Fibroblast of skin of back (primary cell): ENCODE results near the gene C1orf210. TPM values are rescaled to one million over a fixed set of nuclear protein-coding genes. Genes with fewer than 3 reads are reported as not detected.
A peak's percentile ranks its signal among the peaks of the same experiment; 100 is the strongest.

Source experiments
- DNase-seq: peaks from one replicate; pipeline ENCODE4 v3.0.0-alpha.2; 2013
- polyA plus RNA-seq, 2 experiments: library from polyadenylated mRNA; unstranded; fragments of 120-200 nt; gene quantifications; one replicate each; pipeline ENCODE4 v1.2.1, GENCODE V29; 2013; ENCODE audit not compliant: insufficient read length in 2 of 2

The C1orf210 gene
- polyA plus RNA-seq (2013, experiment 1 of 2; ENCODE audit: insufficient read length), result not detected
- polyA plus RNA-seq (2013, experiment 2 of 2; ENCODE audit: insufficient read length), result not detected

GRCh38 chr1:43285269-43285990 is at the start of gene C1orf210:
Gene C1orf210, minus strand, starts transcription at chr1:43285581. Its CDS starts 2,311 bp downstream, at chr1:43283270.
- DNase-seq, result no peak

- DNase-seq, result no peak
Observed at GRCh38 chr1:43334453-43335205, 49.2 kb upstream of the C1orf210 start.

- no peak for DNase-seq
Observed at GRCh38 chr1:43331688-43332087, 46.3 kb upstream of the C1orf210 start.

- DNase-seq, result peak; percentile 92
Observed at GRCh38 chr1:43329995-43330751, 44.8 kb upstream of the C1orf210 start.

- DNase-seq, result peak; percentile 32
Observed at GRCh38 chr1:43327549-43328292, 42.3 kb upstream of the C1orf210 start.

GRCh38 chr1:43325381-43325780 is 40.0 kb upstream of the C1orf210 start:
- DNase-seq, result no peak

- DNase-seq, result peak; percentile 13
Observed at GRCh38 chr1:43324810-43325209, 39.4 kb upstream of the C1orf210 start.

GRCh38 chr1:43322506-43322905 is 37.1 kb upstream of the C1orf210 start:
- no peak for DNase-seq

GRCh38 chr1:43321331-43321891 is 36.0 kb upstream of the C1orf210 start:
- DNase-seq, result no peak

- no peak for DNase-seq
Observed at GRCh38 chr1:43319766-43320165, 34.4 kb upstream of the C1orf210 start.

- no peak for DNase-seq
Observed at GRCh38 chr1:43319288-43319687, 33.9 kb upstream of the C1orf210 start.

- DNase-seq, result no peak
Observed at GRCh38 chr1:43318831-43319230, 33.5 kb upstream of the C1orf210 start.

GRCh38 chr1:43317817-43318471 is 32.6 kb upstream of the C1orf210 start:
- no peak for DNase-seq

- DNase-seq, result no peak
Observed at GRCh38 chr1:43316738-43317520, 31.5 kb upstream of the C1orf210 start.

- DNase-seq, result no peak
Observed at GRCh38 chr1:43315963-43316737, 30.8 kb upstream of the C1orf210 start.

- DNase-seq, result no peak
Observed at GRCh38 chr1:43315481-43315880, 30.1 kb upstream of the C1orf210 start.

- DNase-seq, result no peak
Observed at GRCh38 chr1:43314233-43314632, 28.9 kb upstream of the C1orf210 start.

- no peak for DNase-seq
Observed at GRCh38 chr1:43313771-43314170, 28.4 kb upstream of the C1orf210 start.

GRCh38 chr1:43312663-43313515 is 27.5 kb upstream of the C1orf210 start:
- DNase-seq, result no peak
